GM06990 (cell line): ENCODE measurements around the gene MDFIC.

Source experiments
- DNase-seq: peaks from one replicate; pipeline ENCODE4 v3.0.0-alpha.2; 2011; ENCODE audit not compliant: insufficient read length; ENCODE audit errors: extremely low read depth
- H3K27me3 ChIP-seq: replicated peaks from 2 replicates; pipeline ENCODE4 v1.6.0; 2011; ENCODE audit warnings: low read length; ENCODE audit not compliant: control insufficient read depth, insufficient read depth
- H3K36me3 ChIP-seq: 2 replicates; pipeline ENCODE4 v1.5.1; 2011; ENCODE audit warnings: low read length; ENCODE audit not compliant: control insufficient read depth, insufficient read depth
- H3K4me3 ChIP-seq: replicated peaks from 2 replicates; pipeline ENCODE4 v1.5.1; 2011; ENCODE audit warnings: low read depth, mild to moderate bottlenecking, control low read depth, low read length
- CTCF ChIP-seq: IDR thresholded peaks from 2 replicates; pipeline ENCODE4 v1.5.1; 2011; ENCODE audit warnings: low read length, control low read depth, mild to moderate bottlenecking, inconsistent platforms; ENCODE audit not compliant: insufficient read depth, poor library complexity, severe bottlenecking

Gene MDFIC

GRCh38 chr7:115059321-115059720 lies 137.4 kb downstream of the MDFIC start:
- no peaks in the 10 kb centered on the region for H3K27me3 ChIP-seq
- no peak overlapping the region for H3K4me3 ChIP-seq
- DNase-seq: no peak
- H3K36me3 ChIP-seq: no peaks in the 10 kb centered on the region
- no peak for TF ChIP-seq CTCF

GRCh38 chr7:115060095-115060870 lies 138.4 kb downstream of the MDFIC start:
- no peak for DNase-seq
- TF ChIP-seq CTCF: no peak
- Histone ChIP-seq H3K27me3 (no peaks in the 10 kb centered on the region), H3K36me3 (no peaks in the 10 kb centered on the region), H3K4me3 (no peak overlapping the region)

DNA sequence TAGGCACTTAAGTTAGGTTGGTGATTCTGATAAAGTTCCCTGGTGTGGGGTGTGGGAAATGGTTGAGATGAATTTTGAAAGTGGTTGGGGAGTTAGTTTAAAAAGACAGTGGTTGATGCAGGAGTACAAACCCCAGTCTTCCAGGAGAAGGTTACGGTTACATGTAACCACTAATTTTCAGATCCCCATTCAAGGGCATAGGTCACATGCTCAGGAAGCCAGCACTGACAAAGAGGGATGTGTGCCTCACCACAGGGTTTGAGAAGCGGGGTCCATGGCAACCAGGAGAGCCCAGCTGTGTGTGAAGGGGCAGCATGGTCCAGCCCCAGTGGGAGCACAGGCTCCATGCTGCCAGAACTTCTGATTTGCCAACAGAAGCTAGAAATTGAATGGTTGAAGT lies 144.2 kb downstream of the MDFIC start:
- TF ChIP-seq CTCF: no peak
- Histone ChIP-seq H3K4me3 (no peak overlapping the region), H3K27me3 (no peaks in the 10 kb centered on the region), H3K36me3 (no peaks in the 10 kb centered on the region)
- peak; percentile 27 for DNase-seq

GRCh38 chr7:115066634-115067033 lies 144.7 kb downstream of the MDFIC start:
- H3K27me3 ChIP-seq: no peaks in the 10 kb centered on the region
- no peak for DNase-seq
- no peak overlapping the region for H3K4me3 ChIP-seq
- H3K36me3 ChIP-seq: no peaks in the 10 kb centered on the region
- no peak for TF ChIP-seq CTCF

DNA sequence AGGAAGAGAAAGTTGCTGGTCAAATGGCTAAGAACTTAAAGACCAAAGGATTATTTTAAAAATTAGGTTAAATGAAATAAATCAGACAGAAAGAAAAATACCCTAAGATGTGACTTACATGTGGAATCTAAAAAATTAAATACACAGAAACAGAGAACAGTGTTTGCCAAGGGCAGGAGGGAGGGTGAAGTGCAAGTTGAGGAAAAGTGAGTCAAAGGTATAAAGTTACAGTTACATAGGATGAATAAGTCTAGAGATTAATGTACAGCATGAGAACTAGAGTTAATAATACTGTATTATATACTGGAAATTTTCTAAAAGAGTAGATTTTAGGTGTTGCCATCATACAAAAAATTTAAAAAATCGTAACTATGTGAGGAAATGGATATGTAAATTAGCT lies 146.3 kb downstream of the MDFIC start:
- TF ChIP-seq CTCF: no peak
- no peak for DNase-seq
- no peak overlapping the region for H3K4me3 ChIP-seq
- no peaks in the 10 kb centered on the region for H3K27me3 ChIP-seq
- H3K36me3 ChIP-seq: no peaks in the 10 kb centered on the region
